ENCODE data around the gene RMC1.

DNA sequence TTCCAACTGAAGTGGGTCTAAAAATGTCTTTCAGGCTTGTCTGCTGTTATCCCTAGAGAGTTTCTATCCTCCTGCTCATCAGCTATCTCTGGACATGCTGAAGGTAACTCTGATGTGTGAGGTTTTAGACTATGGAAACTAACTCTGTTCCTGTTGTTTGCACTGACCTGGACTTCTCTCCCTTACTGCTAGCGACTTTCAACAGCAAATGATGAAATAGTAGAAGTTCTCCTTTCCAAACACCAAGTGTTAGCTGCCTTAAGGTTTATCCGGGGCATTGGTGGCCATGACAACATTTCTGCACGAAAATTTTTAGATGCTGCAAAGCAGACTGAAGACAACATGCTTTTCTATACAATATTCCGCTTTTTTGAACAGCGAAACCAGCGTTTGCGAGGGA lies 26.9 kb downstream of the RMC1 start:
- TF ChIP-seq, protein P1, sequence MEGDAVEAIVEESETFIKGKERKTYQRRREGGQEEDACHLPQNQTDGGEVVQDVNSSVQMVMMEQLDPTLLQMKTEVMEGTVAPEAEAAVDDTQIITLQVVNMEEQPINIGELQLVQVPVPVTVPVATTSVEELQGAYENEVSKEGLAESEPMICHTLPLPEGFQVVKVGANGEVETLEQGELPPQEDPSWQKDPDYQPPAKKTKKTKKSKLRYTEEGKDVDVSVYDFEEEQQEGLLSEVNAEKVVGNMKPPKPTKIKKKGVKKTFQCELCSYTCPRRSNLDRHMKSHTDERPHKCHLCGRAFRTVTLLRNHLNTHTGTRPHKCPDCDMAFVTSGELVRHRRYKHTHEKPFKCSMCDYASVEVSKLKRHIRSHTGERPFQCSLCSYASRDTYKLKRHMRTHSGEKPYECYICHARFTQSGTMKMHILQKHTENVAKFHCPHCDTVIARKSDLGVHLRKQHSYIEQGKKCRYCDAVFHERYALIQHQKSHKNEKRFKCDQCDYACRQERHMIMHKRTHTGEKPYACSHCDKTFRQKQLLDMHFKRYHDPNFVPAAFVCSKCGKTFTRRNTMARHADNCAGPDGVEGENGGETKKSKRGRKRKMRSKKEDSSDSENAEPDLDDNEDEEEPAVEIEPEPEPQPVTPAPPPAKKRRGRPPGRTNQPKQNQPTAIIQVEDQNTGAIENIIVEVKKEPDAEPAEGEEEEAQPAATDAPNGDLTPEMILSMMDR (IDR thresholded peaks at IDR 0.05), result no peak
- TF ChIP-seq POLR2A (IDR thresholded peaks at IDR 0.05), result no peak

Data from testis (tissue), 2 donors.